HTR-8/SVneo (cell line): ENCODE measurements around the gene MBNL3.

ENCODE experiments used
- DNase-seq: peaks from one replicate; pipeline ENCODE4 v3.0.0; 2011; ENCODE audit warnings: low spot score, mixed read lengths; ENCODE audit not compliant: insufficient read length
- FAIRE-seq: peaks from 2 replicates; lab custom pipeline; 2011; peaks lifted over from hg19 to GRCh38; lab: Jason Lieb, UNC

MBNL3 gene, protein sequence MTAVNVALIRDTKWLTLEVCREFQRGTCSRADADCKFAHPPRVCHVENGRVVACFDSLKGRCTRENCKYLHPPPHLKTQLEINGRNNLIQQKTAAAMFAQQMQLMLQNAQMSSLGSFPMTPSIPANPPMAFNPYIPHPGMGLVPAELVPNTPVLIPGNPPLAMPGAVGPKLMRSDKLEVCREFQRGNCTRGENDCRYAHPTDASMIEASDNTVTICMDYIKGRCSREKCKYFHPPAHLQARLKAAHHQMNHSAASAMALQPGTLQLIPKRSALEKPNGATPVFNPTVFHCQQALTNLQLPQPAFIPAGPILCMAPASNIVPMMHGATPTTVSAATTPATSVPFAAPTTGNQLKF

GRCh38 chrX:132488819-132489577 lies at the start of gene MBNL3:
TSS of gene MBNL3 (minus strand) at chrX:132489038. CDS start at chrX:132439611, 49,427 bp downstream.
- DNase-seq = no peak
- no peak for FAIRE-seq

GRCh38 chrX:132533409-132533808 lies 44.6 kb upstream of the MBNL3 start:
- DNase-seq (no peak), FAIRE-seq (no peak)

- FAIRE-seq (no peak), DNase-seq (no peak)
These were observed 44.1 kb upstream of the MBNL3 start for GRCh38 chrX:132532913-132533312.

DNA sequence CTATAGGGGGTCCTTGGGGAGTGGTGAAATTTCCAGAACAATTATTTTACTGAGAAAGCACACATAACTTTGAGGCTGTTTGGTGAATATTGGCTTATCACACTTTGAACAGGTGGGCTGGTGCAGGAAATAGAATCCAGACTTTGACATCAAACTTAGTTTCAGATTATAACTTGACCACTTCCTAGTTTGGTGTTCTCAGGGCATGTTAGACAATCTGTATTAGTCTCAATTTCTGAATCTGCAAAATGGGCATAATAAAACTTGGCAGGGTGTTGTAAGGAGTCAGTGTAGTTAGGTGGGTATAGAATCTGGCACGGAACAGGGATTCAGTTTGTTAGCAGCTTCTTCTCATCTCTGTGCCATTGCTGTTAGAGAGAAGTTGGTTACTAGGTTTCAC lies 43.3 kb upstream of the MBNL3 start:
- FAIRE-seq = no peak
- DNase-seq = no peak

GRCh38 chrX:132520792-132521191 lies 32.0 kb upstream of the MBNL3 start:
- FAIRE-seq = no peak

GRCh38 chrX:132520213-132520612 lies 31.4 kb upstream of the MBNL3 start:
- FAIRE-seq (no peak), DNase-seq (no peak)

More at GRCh38 chrX:132520792-132521191, 32.0 kb upstream of the MBNL3 start:
- no peak for DNase-seq

- no peak for DNase-seq
- FAIRE-seq = no peak
These were observed 29.6 kb upstream of the MBNL3 start for GRCh38 chrX:132518401-132518800.

GRCh38 chrX:132508834-132509233 lies 20.0 kb upstream of the MBNL3 start:
- FAIRE-seq = no peak
- no peak for DNase-seq

DNA sequence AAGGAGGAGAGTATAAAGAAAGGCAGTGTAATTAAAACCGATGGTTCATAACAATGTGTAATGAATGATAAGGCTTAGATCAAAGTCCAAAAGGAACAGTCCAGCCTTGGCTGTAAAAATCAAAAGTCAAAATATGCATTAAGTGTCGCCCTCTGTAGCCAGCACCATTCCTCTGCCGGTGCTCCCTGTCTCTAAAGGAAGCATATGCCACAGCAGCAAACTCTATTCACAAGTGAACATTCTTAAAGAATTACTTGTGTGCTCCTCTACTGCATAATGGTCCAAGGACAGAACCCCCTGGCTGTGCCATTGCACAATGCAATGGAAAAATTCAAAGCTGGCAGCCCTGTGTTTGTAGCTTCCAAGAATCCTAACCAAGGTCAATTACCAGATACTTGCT lies 16.3 kb upstream of the MBNL3 start:
- FAIRE-seq = no peak
- DNase-seq = no peak

DNA sequence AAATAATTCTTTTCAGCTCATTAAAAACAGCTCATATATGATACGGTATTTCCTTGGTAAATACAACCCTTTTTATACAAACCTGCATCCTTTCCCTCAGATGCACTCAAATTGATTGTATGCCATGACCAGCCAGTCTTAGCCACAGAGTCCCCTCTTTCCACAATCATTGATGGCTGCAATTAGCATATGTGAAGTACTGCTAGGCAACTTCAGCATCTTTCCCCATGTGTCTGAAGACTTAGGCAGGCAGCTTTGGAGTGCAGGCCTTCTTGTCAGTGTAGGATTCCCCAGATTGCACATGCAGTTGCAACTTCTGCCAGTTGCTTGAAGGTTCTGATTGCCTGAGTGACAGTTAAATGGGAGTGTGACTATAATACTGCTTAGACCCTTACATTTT lies 15.6 kb upstream of the MBNL3 start:
- no peak for FAIRE-seq
- DNase-seq = no peak

- DNase-seq (no peak), FAIRE-seq (no peak)
These were observed 12.8 kb upstream of the MBNL3 start for GRCh38 chrX:132501606-132502005.

DNA sequence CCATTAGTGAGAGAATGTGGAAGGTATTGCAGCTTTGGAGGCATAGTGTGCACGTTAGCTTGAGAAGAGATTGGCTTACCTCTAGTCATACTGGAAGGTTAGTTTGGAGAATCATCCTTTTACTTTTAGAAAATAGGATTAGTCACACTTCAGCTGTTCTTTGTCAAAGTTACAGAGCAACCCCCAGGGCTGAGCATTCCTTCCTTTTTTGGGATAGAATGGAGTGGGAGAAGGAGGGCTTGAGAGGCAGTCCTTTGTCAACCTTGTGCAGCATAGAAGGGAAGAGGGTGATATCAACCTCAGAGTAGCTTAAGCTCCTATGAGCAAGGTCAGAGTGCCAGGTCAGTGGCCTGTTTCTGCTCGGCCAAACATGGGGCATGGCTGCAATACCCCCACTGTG lies 8.6 kb upstream of the MBNL3 start:
- no peak for DNase-seq
- FAIRE-seq = no peak

GRCh38 chrX:132493095-132493494 lies 4.3 kb upstream of the MBNL3 start:
- DNase-seq = no peak
- no peak for FAIRE-seq

GRCh38 chrX:132491191-132491590 lies 2.4 kb upstream of the MBNL3 start:
- FAIRE-seq (no peak), DNase-seq (no peak)

GRCh38 chrX:132489578-132490419 lies 961 bp upstream of the MBNL3 start:
- FAIRE-seq = no peak
- no peak for DNase-seq

- no peak for DNase-seq
- no peak for FAIRE-seq
These were observed 595 bp downstream of the MBNL3 start for GRCh38 chrX:132488180-132488705.

- DNase-seq = no peak
- FAIRE-seq = no peak
These were observed 2.1 kb downstream of the MBNL3 start for GRCh38 chrX:132486599-132487178.

DNA sequence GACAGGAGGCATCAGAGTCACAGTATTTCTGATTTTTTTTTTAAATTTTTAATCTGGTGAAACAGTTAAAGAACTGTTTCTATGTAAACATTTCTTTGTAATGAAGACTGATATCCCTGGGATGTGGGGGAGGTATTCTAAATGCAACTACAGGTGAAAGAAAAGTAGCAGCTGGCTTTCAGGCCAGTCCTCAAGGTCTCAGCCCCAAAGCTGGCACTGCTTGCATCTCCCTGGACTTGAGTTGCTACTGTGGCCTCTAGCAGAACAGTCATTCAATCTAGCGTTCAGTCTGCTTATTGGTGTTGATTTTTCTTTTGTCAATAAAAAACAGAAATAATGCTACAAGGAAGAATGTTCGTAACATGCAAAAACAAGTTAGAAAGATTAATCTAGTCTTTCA lies 4.9 kb downstream of the MBNL3 start:
- no peak for DNase-seq
- no peak for FAIRE-seq

DNA sequence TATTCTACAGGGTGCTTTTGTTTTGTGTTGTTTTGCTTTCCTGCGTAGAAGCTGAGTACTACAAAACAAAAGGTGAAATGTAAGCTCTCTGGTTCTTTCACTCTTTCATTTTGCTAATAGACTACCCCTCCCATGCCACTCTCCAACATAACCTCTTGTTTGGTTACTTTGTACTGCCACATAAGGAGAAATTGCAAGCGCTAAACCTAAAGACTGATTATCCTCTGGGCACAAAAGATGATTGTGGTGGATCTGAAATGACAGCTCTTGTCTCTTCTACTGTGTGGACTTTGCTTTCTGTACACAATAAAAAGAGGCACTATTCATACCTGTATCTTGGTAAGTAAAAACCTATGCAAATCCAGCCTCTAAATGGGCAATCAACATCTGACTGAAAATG lies 5.3 kb downstream of the MBNL3 start:
- DNase-seq (no peak), FAIRE-seq (no peak)

DNA sequence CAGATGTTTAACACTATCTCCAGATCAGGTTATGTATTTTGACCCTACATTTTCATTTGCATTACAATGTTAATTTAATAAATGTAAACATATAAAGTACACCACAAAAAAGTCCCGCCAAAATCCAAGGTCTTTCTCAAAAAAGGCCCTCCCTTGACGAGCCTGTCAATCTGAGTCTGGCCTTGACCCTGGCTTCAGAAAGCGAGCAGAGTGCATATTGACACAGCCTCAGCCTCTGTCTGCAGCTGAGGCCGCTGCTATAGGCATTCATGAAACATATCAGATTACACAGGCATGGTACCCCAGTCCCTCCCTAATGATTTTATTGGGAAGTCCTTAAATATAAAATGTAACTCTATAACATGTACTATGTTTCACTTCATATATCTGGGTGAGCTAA lies 6.2 kb downstream of the MBNL3 start:
- DNase-seq (no peak), FAIRE-seq (no peak)
